C1 segment of cervical spinal cord (tissue), 14 donors: Measurements from ENCODE around the gene LDLRAD4.

Source experiments
- DNase-seq, 14 donors: peaks; one replicate each; lab custom pipeline; 2025; lab: John Stamatoyannopoulos, UW

Gene LDLRAD4

GRCh38 chr18:13625355-13625754 lies 406.8 kb downstream of the LDLRAD4 start:
- no peak for DNase-seq

GRCh38 chr18:13625843-13626543 lies 407.4 kb downstream of the LDLRAD4 start:
- DNase-seq, result no peak

- DNase-seq, result no peak
Observed at GRCh38 chr18:13626544-13626908, 408.0 kb downstream of the LDLRAD4 start.

- DNase-seq, result no peak
Observed at GRCh38 chr18:13627639-13628038, 409.1 kb downstream of the LDLRAD4 start.

- DNase-seq, result peak in 1 of 14 donors; percentile 28
Observed at GRCh38 chr18:13628211-13628610, 409.7 kb downstream of the LDLRAD4 start.

- DNase-seq, result peak in 4 of 14 donors; percentile 74 to 77 (median 74)
Observed at GRCh38 chr18:13629841-13630715, 411.5 kb downstream of the LDLRAD4 start.

- DNase-seq, result no peak
Observed at GRCh38 chr18:13630716-13631268, 412.2 kb downstream of the LDLRAD4 start.

GRCh38 chr18:13633700-13634099 lies 415.1 kb downstream of the LDLRAD4 start:
- DNase-seq, result no peak

GRCh38 chr18:13635046-13635445 lies 416.5 kb downstream of the LDLRAD4 start:
- DNase-seq, result peak in 2 of 14 donors; percentile 55 to 65

- DNase-seq, result no peak
Observed at GRCh38 chr18:13638719-13639595, 420.4 kb downstream of the LDLRAD4 start.

GRCh38 chr18:13640266-13640860 lies 421.8 kb downstream of the LDLRAD4 start:
- DNase-seq, result no peak

GRCh38 chr18:13641551-13642439 lies 423.2 kb downstream of the LDLRAD4 start:
- DNase-seq, result no peak

- DNase-seq, result no peak
Observed at GRCh38 chr18:13642440-13642827, 423.9 kb downstream of the LDLRAD4 start.

GRCh38 chr18:13643261-13643751 lies 424.7 kb downstream of the LDLRAD4 start:
- no peak for DNase-seq

GRCh38 chr18:13645093-13645492 lies 426.5 kb downstream of the LDLRAD4 start:
- no peak for DNase-seq

GRCh38 chr18:13646633-13647032 lies 428.1 kb downstream of the LDLRAD4 start:
- DNase-seq, result no peak

- DNase-seq, result no peak
Observed at GRCh38 chr18:13647761-13648160, 429.2 kb downstream of the LDLRAD4 start.

- DNase-seq, result no peak
Observed at GRCh38 chr18:13649397-13650390, 431.1 kb downstream of the LDLRAD4 start.
